Measurements from ENCODE around the gene PTGFRN. TPM values are rescaled to one million over a fixed set of nuclear protein-coding genes. Genes with fewer than 3 reads are reported as not detected.

Gene PTGFRN
- total and polyA plus RNA-seq, 4 donors = 5.4 to 12.6 (median 7.2) TPM

DNA sequence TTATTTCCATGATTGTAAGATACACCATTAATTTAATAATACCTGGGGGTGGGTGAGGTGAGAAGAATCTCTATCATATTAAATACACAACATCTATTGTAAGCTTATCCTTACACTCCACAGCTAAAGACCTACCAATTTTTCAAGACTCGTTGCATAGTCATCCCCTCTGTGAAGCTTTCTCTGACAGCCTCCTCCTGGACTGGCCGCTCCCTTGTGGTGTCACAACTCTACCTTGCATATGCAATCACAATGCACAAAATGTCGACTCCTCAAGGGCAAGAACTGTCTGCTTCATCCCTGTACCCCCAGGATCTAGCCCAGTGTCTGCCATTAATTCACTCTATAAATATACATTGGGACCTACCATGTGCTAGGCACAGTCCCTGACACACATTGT, 2.4 kb upstream of the PTGFRN start:
- DNase-seq (ENCODE audit: low spot score) = no peak
- Histone ChIP-seq H3K4me3 (ENCODE audit: low read depth in 1 of 3, low read length in 3 of 3) (no peak overlapping the region), H3K36me3 (ENCODE audit: control insufficient read depth in 4 of 4, insufficient read depth in 3 of 4, low read depth in 1 of 4, low read length in 3 of 4) (no peaks in the 10 kb centered on the region), H3K9ac (ENCODE audit: low read depth in 1 of 2, low read length in 2 of 2) (no peak overlapping the region), H3K27ac (ENCODE audit: low read depth in 1 of 2, low read length in 2 of 2) (no peak overlapping the region), H3K27me3 (ENCODE audit: control insufficient read depth in 4 of 4, insufficient read depth in 4 of 4, low read length in 3 of 4) (no peaks in the 10 kb centered on the region), H3K4me1 (ENCODE audit: control insufficient read depth in 4 of 4, insufficient read depth in 4 of 4, low read length in 3 of 4) (peaks cover 0 to 13% (median 7%) of the 10 kb centered on the region in 4 donors), H3K9me3 (ENCODE audit: control insufficient read depth in 4 of 4, low read length in 3 of 4) (no peaks in the 10 kb centered on the region)
- TF ChIP-seq FOXA1 (IDR thresholded peaks at IDR 0.05) = no peak
- TF ChIP-seq NR2F2 (IDR thresholded peaks at IDR 0.05) = no peak
- no peak for TF ChIP-seq SP1 (IDR thresholded peaks at IDR 0.05)
- TF ChIP-seq, protein P1, sequence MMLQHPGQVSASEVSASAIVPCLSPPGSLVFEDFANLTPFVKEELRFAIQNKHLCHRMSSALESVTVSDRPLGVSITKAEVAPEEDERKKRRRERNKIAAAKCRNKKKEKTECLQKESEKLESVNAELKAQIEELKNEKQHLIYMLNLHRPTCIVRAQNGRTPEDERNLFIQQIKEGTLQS (IDR thresholded peaks at IDR 0.05) = no peak
- TF ChIP-seq RXRA (IDR thresholded peaks at IDR 0.05) = no peak
- TF ChIP-seq RAD21 (IDR thresholded peaks at IDR 0.05) = no peak
- TF ChIP-seq EGR1 (IDR thresholded peaks at IDR 0.05; ENCODE audit: low read depth in 2 of 2) = no peak
- no peak for TF ChIP-seq TAF1 (conservative IDR thresholded peaks at IDR 0.05)
- no peak for TF ChIP-seq GABPA (IDR thresholded peaks at IDR 0.05 in 1 of 2, conservative IDR thresholded peaks at IDR 0.05 in 1 of 2)
- TF ChIP-seq, protein P2, sequence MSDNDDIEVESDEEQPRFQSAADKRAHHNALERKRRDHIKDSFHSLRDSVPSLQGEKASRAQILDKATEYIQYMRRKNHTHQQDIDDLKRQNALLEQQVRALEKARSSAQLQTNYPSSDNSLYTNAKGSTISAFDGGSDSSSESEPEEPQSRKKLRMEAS (IDR thresholded peaks at IDR 0.05) = no peak
- WGBS = 94% methylated on average over 3 of the region's 3 CpGs

DNA sequence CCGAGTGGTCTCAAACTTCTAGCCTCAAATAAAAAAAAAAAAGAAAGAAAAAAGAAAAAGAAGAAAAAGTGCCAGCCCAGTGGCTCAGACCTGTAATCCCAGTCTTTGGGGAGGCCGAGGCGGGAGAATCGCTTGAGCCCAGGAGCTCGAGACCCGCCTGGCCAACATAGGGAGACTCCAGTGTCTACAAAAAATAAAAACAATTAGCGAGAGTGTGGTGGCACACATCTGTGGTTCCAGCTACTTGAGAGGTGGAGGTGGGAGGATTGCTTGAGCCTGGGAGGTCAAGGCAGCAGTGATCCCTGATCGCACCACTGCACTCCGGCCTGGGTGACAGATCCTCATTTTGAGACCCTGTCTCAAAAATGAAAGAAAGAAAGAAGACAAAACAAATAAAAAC, 1.4 kb upstream of the PTGFRN start:
- Histone ChIP-seq H3K27ac (ENCODE audit: low read depth in 1 of 2, low read length in 2 of 2) (no peak overlapping the region), H3K27me3 (ENCODE audit: control insufficient read depth in 4 of 4, insufficient read depth in 4 of 4, low read length in 3 of 4) (no peaks in the 10 kb centered on the region), H3K36me3 (ENCODE audit: control insufficient read depth in 4 of 4, insufficient read depth in 3 of 4, low read depth in 1 of 4, low read length in 3 of 4) (no peaks in the 10 kb centered on the region), H3K9ac (ENCODE audit: low read depth in 1 of 2, low read length in 2 of 2) (no peak overlapping the region), H3K9me3 (ENCODE audit: control insufficient read depth in 4 of 4, low read length in 3 of 4) (no peaks in the 10 kb centered on the region), H3K4me1 (ENCODE audit: control insufficient read depth in 4 of 4, insufficient read depth in 4 of 4, low read length in 3 of 4) (peaks cover 0 to 13% (median 7%) of the 10 kb centered on the region in 4 donors), H3K4me3 (ENCODE audit: low read depth in 1 of 3, low read length in 3 of 3) (no peak overlapping the region)
- DNase-seq (ENCODE audit: low spot score) = no peak
- WGBS = 98% methylated on average over 9 of the region's 9 CpGs
- TF ChIP-seq SP1 (IDR thresholded peaks at IDR 0.05) (no peak), TAF1 (conservative IDR thresholded peaks at IDR 0.05) (no peak), EGR1 (IDR thresholded peaks at IDR 0.05; ENCODE audit: low read depth in 2 of 2) (no peak), HNF4G (IDR thresholded peaks at IDR 0.05) (no peak), GABPA (IDR thresholded peaks at IDR 0.05 in 1 of 2, conservative IDR thresholded peaks at IDR 0.05 in 1 of 2) (no peak)
- TF ChIP-seq, protein P2 (IDR thresholded peaks at IDR 0.05) = no peak
- TF ChIP-seq, protein P3, sequence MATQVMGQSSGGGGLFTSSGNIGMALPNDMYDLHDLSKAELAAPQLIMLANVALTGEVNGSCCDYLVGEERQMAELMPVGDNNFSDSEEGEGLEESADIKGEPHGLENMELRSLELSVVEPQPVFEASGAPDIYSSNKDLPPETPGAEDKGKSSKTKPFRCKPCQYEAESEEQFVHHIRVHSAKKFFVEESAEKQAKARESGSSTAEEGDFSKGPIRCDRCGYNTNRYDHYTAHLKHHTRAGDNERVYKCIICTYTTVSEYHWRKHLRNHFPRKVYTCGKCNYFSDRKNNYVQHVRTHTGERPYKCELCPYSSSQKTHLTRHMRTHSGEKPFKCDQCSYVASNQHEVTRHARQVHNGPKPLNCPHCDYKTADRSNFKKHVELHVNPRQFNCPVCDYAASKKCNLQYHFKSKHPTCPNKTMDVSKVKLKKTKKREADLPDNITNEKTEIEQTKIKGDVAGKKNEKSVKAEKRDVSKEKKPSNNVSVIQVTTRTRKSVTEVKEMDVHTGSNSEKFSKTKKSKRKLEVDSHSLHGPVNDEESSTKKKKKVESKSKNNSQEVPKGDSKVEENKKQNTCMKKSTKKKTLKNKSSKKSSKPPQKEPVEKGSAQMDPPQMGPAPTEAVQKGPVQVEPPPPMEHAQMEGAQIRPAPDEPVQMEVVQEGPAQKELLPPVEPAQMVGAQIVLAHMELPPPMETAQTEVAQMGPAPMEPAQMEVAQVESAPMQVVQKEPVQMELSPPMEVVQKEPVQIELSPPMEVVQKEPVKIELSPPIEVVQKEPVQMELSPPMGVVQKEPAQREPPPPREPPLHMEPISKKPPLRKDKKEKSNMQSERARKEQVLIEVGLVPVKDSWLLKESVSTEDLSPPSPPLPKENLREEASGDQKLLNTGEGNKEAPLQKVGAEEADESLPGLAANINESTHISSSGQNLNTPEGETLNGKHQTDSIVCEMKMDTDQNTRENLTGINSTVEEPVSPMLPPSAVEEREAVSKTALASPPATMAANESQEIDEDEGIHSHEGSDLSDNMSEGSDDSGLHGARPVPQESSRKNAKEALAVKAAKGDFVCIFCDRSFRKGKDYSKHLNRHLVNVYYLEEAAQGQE (IDR thresholded peaks at IDR 0.05) = no peak
- TF ChIP-seq, protein P4, sequence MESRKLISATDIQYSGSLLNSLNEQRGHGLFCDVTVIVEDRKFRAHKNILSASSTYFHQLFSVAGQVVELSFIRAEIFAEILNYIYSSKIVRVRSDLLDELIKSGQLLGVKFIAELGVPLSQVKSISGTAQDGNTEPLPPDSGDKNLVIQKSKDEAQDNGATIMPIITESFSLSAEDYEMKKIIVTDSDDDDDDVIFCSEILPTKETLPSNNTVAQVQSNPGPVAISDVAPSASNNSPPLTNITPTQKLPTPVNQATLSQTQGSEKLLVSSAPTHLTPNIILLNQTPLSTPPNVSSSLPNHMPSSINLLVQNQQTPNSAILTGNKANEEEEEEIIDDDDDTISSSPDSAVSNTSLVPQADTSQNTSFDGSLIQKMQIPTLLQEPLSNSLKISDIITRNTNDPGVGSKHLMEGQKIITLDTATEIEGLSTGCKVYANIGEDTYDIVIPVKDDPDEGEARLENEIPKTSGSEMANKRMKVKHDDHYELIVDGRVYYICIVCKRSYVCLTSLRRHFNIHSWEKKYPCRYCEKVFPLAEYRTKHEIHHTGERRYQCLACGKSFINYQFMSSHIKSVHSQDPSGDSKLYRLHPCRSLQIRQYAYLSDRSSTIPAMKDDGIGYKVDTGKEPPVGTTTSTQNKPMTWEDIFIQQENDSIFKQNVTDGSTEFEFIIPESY (IDR thresholded peaks at IDR 0.05) = no peak
